ENCODE results near the gene TNKS2.

DNA sequence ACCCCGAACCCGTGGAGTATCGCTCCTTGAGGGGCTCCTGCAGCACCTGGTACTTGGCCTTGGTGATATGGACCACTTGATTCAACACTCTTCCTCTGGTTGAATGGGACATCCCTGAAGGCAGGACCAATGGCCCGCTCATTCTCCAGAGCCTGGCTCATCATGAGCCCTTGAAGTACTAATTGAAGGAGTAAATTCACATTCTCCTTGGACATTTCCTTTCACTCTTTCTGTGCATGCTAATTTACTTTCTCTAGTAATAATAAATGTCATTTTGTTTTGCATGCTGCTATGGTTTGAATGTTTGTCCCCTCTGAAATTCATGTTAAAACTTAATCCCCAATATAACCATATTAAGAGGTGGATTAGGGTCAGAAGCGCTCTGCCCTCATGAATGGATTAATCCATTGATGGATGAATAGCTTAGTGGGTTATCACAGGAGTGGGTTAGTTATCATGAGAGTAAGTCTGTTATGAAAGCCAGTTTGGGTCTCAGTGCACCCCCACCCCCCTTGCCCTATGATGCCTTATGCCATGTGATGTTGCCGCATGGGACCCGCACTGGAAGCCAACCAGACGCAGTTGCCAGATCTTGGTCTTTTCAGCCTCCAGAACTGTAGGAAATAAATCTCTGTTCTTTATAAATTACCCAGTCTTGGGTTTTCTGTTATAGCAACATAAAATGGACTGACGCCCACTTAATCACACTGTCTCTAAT, 87.3 kb downstream of the TNKS2 start:
- TF ChIP-seq, protein P1, sequence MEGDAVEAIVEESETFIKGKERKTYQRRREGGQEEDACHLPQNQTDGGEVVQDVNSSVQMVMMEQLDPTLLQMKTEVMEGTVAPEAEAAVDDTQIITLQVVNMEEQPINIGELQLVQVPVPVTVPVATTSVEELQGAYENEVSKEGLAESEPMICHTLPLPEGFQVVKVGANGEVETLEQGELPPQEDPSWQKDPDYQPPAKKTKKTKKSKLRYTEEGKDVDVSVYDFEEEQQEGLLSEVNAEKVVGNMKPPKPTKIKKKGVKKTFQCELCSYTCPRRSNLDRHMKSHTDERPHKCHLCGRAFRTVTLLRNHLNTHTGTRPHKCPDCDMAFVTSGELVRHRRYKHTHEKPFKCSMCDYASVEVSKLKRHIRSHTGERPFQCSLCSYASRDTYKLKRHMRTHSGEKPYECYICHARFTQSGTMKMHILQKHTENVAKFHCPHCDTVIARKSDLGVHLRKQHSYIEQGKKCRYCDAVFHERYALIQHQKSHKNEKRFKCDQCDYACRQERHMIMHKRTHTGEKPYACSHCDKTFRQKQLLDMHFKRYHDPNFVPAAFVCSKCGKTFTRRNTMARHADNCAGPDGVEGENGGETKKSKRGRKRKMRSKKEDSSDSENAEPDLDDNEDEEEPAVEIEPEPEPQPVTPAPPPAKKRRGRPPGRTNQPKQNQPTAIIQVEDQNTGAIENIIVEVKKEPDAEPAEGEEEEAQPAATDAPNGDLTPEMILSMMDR (IDR thresholded peaks at IDR 0.05; ENCODE audit: low read depth, low read length, poor library complexity, severe bottlenecking), result no peak
- TF ChIP-seq EZH2phosphoT487 (IDR thresholded peaks at IDR 0.05; ENCODE audit: borderline replicate concordance, low read length), result no peak

Measured in DOHH2 (cell line).